Epithelial cell of proximal tubule (primary cell): ENCODE data around the gene MAFB. TPM values are rescaled to one million over a fixed set of nuclear protein-coding genes. Genes with fewer than 3 reads are reported as not detected.

ENCODE experiments used
- DNase-seq: peaks from one replicate; pipeline ENCODE4 v3.0.0-alpha.2; 2011; ENCODE audit warnings: low read depth
- H3K4me3 ChIP-seq: 2 replicates; pipeline ENCODE4 v1.5.1; 2011; ENCODE audit warnings: low read depth, mild to moderate bottlenecking, low read length
- CTCF ChIP-seq: conservative IDR thresholded peaks from 2 replicates; pipeline ENCODE4 v1.5.1; 2012; ENCODE audit warnings: low read depth, mild to moderate bottlenecking, low read length
- total RNA-seq: library from RNA; depleted of rRNA; stranded (reverse); fragments of >200 nt; gene quantifications from 2 replicates; pipeline ENCODE4 v1.2.3, GENCODE V29; 2015

MAFB gene
- total RNA-seq, 1 donor from 2014 or later = 0.12 TPM

GRCh38 chr20:40687384-40688128 is 1.5 kb downstream of the MAFB start:
- no peak for DNase-seq
- TF ChIP-seq CTCF = no peak

GRCh38 chr20:40686893-40687292 is 2.1 kb downstream of the MAFB start:
- H3K4me3 ChIP-seq = peak overlapping the region; percentile 44
- DNase-seq = no peak
- TF ChIP-seq CTCF = no peak

More at GRCh38 chr20:40687384-40688128, 1.5 kb downstream of the MAFB start:
- H3K4me3 ChIP-seq = peak overlapping the region; percentile 44

GRCh38 chr20:40686434-40686882 is 2.6 kb downstream of the MAFB start:
- no peak overlapping the region for H3K4me3 ChIP-seq

GRCh38 chr20:40685349-40685748 is 3.7 kb downstream of the MAFB start:
- no peak for TF ChIP-seq CTCF
- H3K4me3 ChIP-seq = no peak overlapping the region
- DNase-seq = no peak

More at GRCh38 chr20:40686434-40686882, 2.6 kb downstream of the MAFB start:
- TF ChIP-seq CTCF = no peak
- DNase-seq = no peak

- TF ChIP-seq CTCF = no peak
- H3K4me3 ChIP-seq = no peak overlapping the region
These were observed 5.2 kb downstream of the MAFB start for GRCh38 chr20:40683894-40684268.

GRCh38 chr20:40683221-40683893 is 5.7 kb downstream of the MAFB start:
- no peak overlapping the region for H3K4me3 ChIP-seq
- DNase-seq = no peak
- no peak for TF ChIP-seq CTCF

More at GRCh38 chr20:40683894-40684268, 5.2 kb downstream of the MAFB start:
- no peak for DNase-seq
